ENCODE results near the gene C19orf53.

GRCh38 chr19:13758795-13759194 lies 15.5 kb upstream of the C19orf53 start:
- no peak for TF ChIP-seq NCOA4 (IDR thresholded peaks at IDR 0.05; ENCODE audit: partially characterized antibody)
- TF ChIP-seq FOXJ3 (CRISPR knock-in tag; IDR thresholded peaks at IDR 0.05): no peak
- 0 out of 2 replicates have a peak, but pooled peaks have one; percentile 23 for TF ChIP-seq USF1 (CRISPR knock-in tag; IDR thresholded peaks at IDR 0.05)
- no peak for TF ChIP-seq POLR2A (conservative IDR thresholded peaks at IDR 0.05)
- TF ChIP-seq ETV6 (IDR thresholded peaks at IDR 0.05; ENCODE audit: borderline replicate concordance in 1 of 2, low read depth in 2 of 2, low read length in 1 of 2): no peak
- no peak for TF ChIP-seq ETV6 (CRISPR knock-in tag; IDR thresholded peaks at IDR 0.05; ENCODE audit: borderline replicate concordance)

Measured in K562 (cell line).